OCI-LY1 (cell line): Measurements from ENCODE around the gene MYO18B.

ENCODE experiments used
- H2AFZ ChIP-seq: fragments of 200-600 bp; sonication (generic), shearing (Covaris generic); 2 replicates; pipeline ENCODE4 v1.6.0; 2014; ENCODE audit warnings: antibody characterized with exemption, mild to moderate bottlenecking, low read length
- H3F3A ChIP-seq: fragments of 200-600 bp; sonication (generic), shearing (Covaris generic); 2 replicates; pipeline ENCODE4 v1.6.0; 2014; ENCODE audit warnings: mild to moderate bottlenecking, antibody characterized with exemption, low read length, moderate library complexity; ENCODE audit not compliant: insufficient read depth
- H3K27ac ChIP-seq: fragments of 200-600 bp; sonication (generic); 2 replicates; pipeline ENCODE4 v1.5.1; 2014; ENCODE audit warnings: low read length, mixed run types, mild to moderate bottlenecking, low read depth; ENCODE audit not compliant: poor library complexity, severe bottlenecking
- H3K27me3 ChIP-seq: fragments of 200-600 bp; sonication (generic); 2 replicates; pipeline ENCODE4 v1.6.0; 2014; ENCODE audit warnings: antibody characterized with exemption, mild to moderate bottlenecking, low read length, moderate library complexity; ENCODE audit not compliant: insufficient read depth
- H3K36me3 ChIP-seq: fragments of 200-600 bp; sonication (generic); 2 replicates; pipeline ENCODE4 v1.6.1; 2014; ENCODE audit warnings: mild to moderate bottlenecking, antibody characterized with exemption, low read length, moderate library complexity, mixed read lengths; ENCODE audit not compliant: insufficient read depth
- H3K4me1 ChIP-seq: fragments of 200-600 bp; sonication (generic); 2 replicates; pipeline ENCODE4 v1.5.1; 2014; ENCODE audit warnings: mild to moderate bottlenecking, low read length, moderate library complexity; ENCODE audit not compliant: insufficient read depth, severe bottlenecking
- H3K4me2 ChIP-seq: fragments of 200-600 bp; sonication (generic), shearing (Covaris generic); 2 replicates; pipeline ENCODE4 v1.6.1; 2014; ENCODE audit warnings: low read length
- H3K4me3 ChIP-seq: fragments of 200-600 bp; sonication (generic); 2 replicates; pipeline ENCODE4 v1.5.1; 2014; ENCODE audit warnings: low read length, low read depth, mild to moderate bottlenecking, mixed read lengths; ENCODE audit not compliant: poor library complexity, severe bottlenecking
- H3K79me2 ChIP-seq: fragments of 200-600 bp; shearing (Covaris generic); 2 replicates; pipeline ENCODE4 v1.6.1; 2016; ENCODE audit warnings: mixed run types, low read length, mixed read lengths; ENCODE audit not compliant: insufficient read depth
- H3K9ac ChIP-seq: fragments of 200-600 bp; sonication (generic), shearing (Covaris generic); 2 replicates; pipeline ENCODE4 v1.6.1; 2014; ENCODE audit warnings: mild to moderate bottlenecking, low read length, mixed read lengths
- H3K9me2 ChIP-seq: fragments of 200-600 bp; sonication (generic), shearing (Covaris generic); 2 replicates; pipeline ENCODE4 v1.6.1; 2014; ENCODE audit warnings: low read depth, mild to moderate bottlenecking, low read length, mixed read lengths
- H3K9me3 ChIP-seq: fragments of 200-600 bp; shearing (Covaris generic); 2 replicates; pipeline ENCODE4 v1.6.1; 2014; ENCODE audit warnings: low read length, mixed read lengths
- H4K20me1 ChIP-seq: fragments of 200-600 bp; sonication (generic), shearing (Covaris generic); 2 replicates; pipeline ENCODE4 v1.6.0; 2016; ENCODE audit warnings: mild to moderate bottlenecking, low read length; ENCODE audit not compliant: insufficient read depth
- CTCF ChIP-seq: fragments of 200-600 bp; sonication (generic), shearing (Covaris generic); IDR thresholded peaks from 2 replicates; pipeline ENCODE4 v1.5.1; 2017; ENCODE audit warnings: mild to moderate bottlenecking, antibody characterized with exemption, low read length, moderate library complexity, mixed read lengths
- EZH2 ChIP-seq: fragments of 200-600 bp; sonication (generic), shearing (Covaris generic); IDR thresholded peaks from 2 replicates; pipeline ENCODE4 v1.8.0; 2017; ENCODE audit warnings: borderline replicate concordance, mixed run types, mild to moderate bottlenecking, antibody characterized with exemption, low read length, moderate library complexity, mixed read lengths

Gene MYO18B

DNA sequence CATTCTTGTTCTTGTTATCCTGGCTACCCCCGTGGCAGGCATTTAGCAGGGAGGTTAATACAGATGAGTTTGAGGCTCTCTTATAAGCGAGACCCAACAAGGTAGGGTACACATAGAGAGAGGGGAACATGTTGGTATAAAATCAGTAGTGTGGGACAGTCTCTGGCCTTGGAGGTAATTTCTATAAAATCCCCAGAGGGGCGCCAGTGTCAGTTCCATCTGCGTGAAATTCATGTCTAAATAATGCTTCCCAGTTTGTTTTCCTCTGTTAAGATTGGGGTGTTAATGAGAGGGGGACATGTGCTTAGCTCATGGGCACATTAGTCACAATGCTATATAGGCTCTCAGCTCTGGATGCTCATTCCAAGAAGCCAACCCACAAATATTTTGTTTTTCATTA is 150.7 kb downstream of the MYO18B start:
- Histone ChIP-seq H3K36me3 (no peaks in the 10 kb centered on the region), H3K4me2 (no peak overlapping the region), H3K27me3 (no peaks in the 10 kb centered on the region)

DNA sequence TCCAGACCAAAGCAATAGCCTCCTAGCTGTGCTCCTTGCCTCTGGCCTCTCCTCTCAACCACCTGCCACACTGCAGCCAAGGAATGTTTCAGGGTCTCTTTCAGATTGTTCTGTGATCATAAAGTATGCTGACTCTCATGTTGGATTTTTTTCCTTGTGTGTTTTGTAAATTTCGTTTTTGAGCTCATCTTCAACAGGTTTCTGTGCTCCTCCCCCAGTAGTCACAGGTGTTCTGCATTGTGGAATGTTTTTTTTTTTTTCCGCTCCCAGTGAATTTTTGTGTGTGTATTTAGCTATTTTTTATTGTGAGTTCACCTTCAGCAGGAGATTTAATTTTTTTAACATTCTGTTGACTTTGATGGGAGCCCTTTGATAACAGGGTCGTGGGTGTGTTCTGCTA is 153.7 kb downstream of the MYO18B start:
- H3K9me3 ChIP-seq, result no peaks in the 10 kb centered on the region
- H3K9ac ChIP-seq, result no peak overlapping the region
- TF ChIP-seq EZH2 (no peak), CTCF (no peak)
- H3K4me1 ChIP-seq, result no peaks in the 10 kb centered on the region
- no peak overlapping the region for H2AFZ ChIP-seq
- H3K4me2 ChIP-seq, result no peak overlapping the region
- H3K79me2 ChIP-seq, result no peaks in the 10 kb centered on the region
- no peak overlapping the region for H3K4me3 ChIP-seq
- H3K27ac ChIP-seq, result no peak overlapping the region
- H3K27me3 ChIP-seq, result no peaks in the 10 kb centered on the region
- no peaks in the 10 kb centered on the region for H3K36me3 ChIP-seq
- no peaks in the 10 kb centered on the region for H3K9me2 ChIP-seq
- H3F3A ChIP-seq, result no peaks in the 10 kb centered on the region
- H4K20me1 ChIP-seq, result no peaks in the 10 kb centered on the region

More for the DNA sequence above, 150.7 kb downstream of the MYO18B start:
- H3K4me3 ChIP-seq, result no peak overlapping the region
- no peak overlapping the region for H3K9ac ChIP-seq
- H3K4me1 ChIP-seq, result no peaks in the 10 kb centered on the region
- no peak overlapping the region for H2AFZ ChIP-seq
- no peaks in the 10 kb centered on the region for H4K20me1 ChIP-seq
- no peaks in the 10 kb centered on the region for H3F3A ChIP-seq
- TF ChIP-seq CTCF (no peak), EZH2 (no peak)
- H3K79me2 ChIP-seq, result no peaks in the 10 kb centered on the region
- H3K9me3 ChIP-seq, result no peaks in the 10 kb centered on the region
- H3K27ac ChIP-seq, result no peak overlapping the region
- no peaks in the 10 kb centered on the region for H3K9me2 ChIP-seq

DNA sequence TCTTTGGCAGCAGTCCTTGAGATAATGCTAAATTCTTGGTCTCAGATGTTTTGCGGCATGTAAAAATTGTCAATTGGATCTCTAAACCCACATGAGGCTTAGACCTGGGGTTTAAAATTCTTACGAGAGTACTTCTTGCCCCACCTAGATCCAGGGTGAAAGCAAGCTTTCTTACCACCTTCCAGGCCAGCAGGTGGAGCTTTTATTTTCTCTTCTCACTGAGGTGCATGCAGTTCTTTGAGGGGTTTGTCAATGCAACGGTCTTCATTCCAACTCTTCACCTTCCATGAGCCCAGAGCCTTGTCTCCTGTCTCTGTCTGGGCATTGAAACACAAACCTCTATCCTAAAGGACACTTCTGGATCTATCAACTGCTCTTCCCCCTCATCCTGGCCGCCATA is 154.1 kb downstream of the MYO18B start:
- Histone ChIP-seq H4K20me1 (no peaks in the 10 kb centered on the region), H3K4me2 (no peak overlapping the region), H3K9me2 (no peaks in the 10 kb centered on the region), H3K9ac (no peak overlapping the region), H2AFZ (no peak overlapping the region), H3K36me3 (no peaks in the 10 kb centered on the region), H3K9me3 (no peaks in the 10 kb centered on the region), H3K4me1 (no peaks in the 10 kb centered on the region), H3K79me2 (no peaks in the 10 kb centered on the region), H3K27ac (no peak overlapping the region), H3K27me3 (no peaks in the 10 kb centered on the region), H3K4me3 (no peak overlapping the region), H3F3A (no peaks in the 10 kb centered on the region)
- TF ChIP-seq CTCF, result peak; percentile 27; the same call in 1 of the 2 replicates
- TF ChIP-seq EZH2, result no peak
